Neural cell (in vitro differentiated cells): Measurements from ENCODE around the gene UNC5B. TPM values are rescaled to one million over a fixed set of nuclear protein-coding genes. Genes with fewer than 3 reads are reported as not detected.

Experiments used
- H2AFZ ChIP-seq: fragments of 200-600, 300-800 bp; sonication (generic), shearing (Covaris generic); 2 replicates; pipeline ENCODE4 v1.6.0; 2014; ENCODE audit warnings: low read depth, mild to moderate bottlenecking, antibody characterized with exemption, low read length, moderate library complexity
- H3F3A ChIP-seq: fragments of 200-600 bp; shearing (Covaris generic); 2 replicates; pipeline ENCODE4 v1.6.1; 2016; ENCODE audit warnings: mild to moderate bottlenecking, moderate library complexity, mixed read lengths, antibody characterized with exemption, low read length; ENCODE audit not compliant: insufficient read depth, poor library complexity, severe bottlenecking
- H3K27ac ChIP-seq: fragments of 200-600, 300-800 bp; sonication (generic), shearing (Covaris generic); 2 replicates; pipeline ENCODE4 v1.5.1; 2014; ENCODE audit warnings: mild to moderate bottlenecking, low read length, moderate library complexity
- H3K27me3 ChIP-seq: fragments of 300-800, 200-600 bp; sonication (generic), shearing (Covaris generic); 2 replicates; pipeline ENCODE4 v1.6.0; 2014; ENCODE audit warnings: mild to moderate bottlenecking, low read depth, low read length, moderate library complexity; ENCODE audit not compliant: insufficient read depth
- H3K36me3 ChIP-seq: fragments of 300-800, 200-600 bp; sonication (generic), shearing (Covaris generic); 2 replicates; pipeline ENCODE4 v1.5.1; 2014; ENCODE audit warnings: mild to moderate bottlenecking, antibody characterized with exemption, low read length, moderate library complexity; ENCODE audit not compliant: insufficient read depth
- H3K4me2 ChIP-seq: fragments of 300-800, 200-600 bp; sonication (generic), shearing (Covaris generic); 2 replicates; pipeline ENCODE4 v1.6.0; 2014; ENCODE audit warnings: mild to moderate bottlenecking, low read length
- H3K4me3 ChIP-seq: fragments of 300-800, 200-600 bp; sonication (generic), shearing (Covaris generic); 2 replicates; pipeline ENCODE4 v1.5.1; 2014; ENCODE audit warnings: mild to moderate bottlenecking, low read length, moderate library complexity
- H3K79me2 ChIP-seq: fragments of 200-600 bp; shearing (Covaris generic); replicated peaks from 2 replicates; pipeline ENCODE4 v1.6.0; 2014; ENCODE audit warnings: mild to moderate bottlenecking, low read length, moderate library complexity; ENCODE audit not compliant: insufficient read depth
- H3K9ac ChIP-seq: fragments of 300-800, 200-600 bp; sonication (generic), shearing (Covaris generic); 2 replicates; pipeline ENCODE4 v1.6.1; 2016; ENCODE audit warnings: mild to moderate bottlenecking, low read length, mixed read lengths
- H3K9me2 ChIP-seq: fragments of 200-600 bp; shearing (Covaris generic); 2 replicates; pipeline ENCODE4 v1.6.1; 2016; ENCODE audit warnings: mild to moderate bottlenecking, low read length, mixed read lengths; ENCODE audit not compliant: insufficient read depth
- H3K9me3 ChIP-seq: fragments of 200-600, 300-800 bp; sonication (generic), shearing (Covaris generic); 2 replicates; pipeline ENCODE4 v1.6.1; 2016; ENCODE audit warnings: mild to moderate bottlenecking, mixed run types, low read length, moderate library complexity, mixed read lengths
- H4K20me1 ChIP-seq: fragments of 200-600 bp; shearing (Covaris generic); 2 replicates; pipeline ENCODE4 v1.6.1; 2016; ENCODE audit warnings: mild to moderate bottlenecking, mixed run types; ENCODE audit not compliant: insufficient read depth
- EP300 ChIP-seq: fragments of 450-650 bp; conservative IDR thresholded peaks from 2 replicates; pipeline ENCODE4 v1.6.1; 2014; ENCODE audit warnings: antibody characterized with exemption, mild to moderate bottlenecking, moderate library complexity; ENCODE audit not compliant: poor library complexity, severe bottlenecking
- EZH2 ChIP-seq: fragments of 200-600, 300-800 bp; shearing (Covaris generic), sonication (generic); IDR thresholded peaks from 2 replicates; pipeline ENCODE4 v1.6.1; 2014; ENCODE audit warnings: antibody characterized with exemption, low read length, borderline replicate concordance, mild to moderate bottlenecking; ENCODE audit not compliant: insufficient read depth, poor library complexity, severe bottlenecking
- MXI1 ChIP-seq: fragments of 450-650 bp; conservative IDR thresholded peaks from 2 replicates; pipeline ENCODE4 v1.6.1; 2014; ENCODE audit warnings: antibody characterized with exemption, mild to moderate bottlenecking; ENCODE audit not compliant: poor library complexity, severe bottlenecking
- POLR2AphosphoS5 ChIP-seq: IDR thresholded peaks from 2 replicates; pipeline ENCODE4 v1.6.1; 2012
- RAD21 ChIP-seq: fragments of 450-650 bp; conservative IDR thresholded peaks from 2 replicates; pipeline ENCODE4 v1.6.1; 2014; ENCODE audit warnings: antibody characterized with exemption, mild to moderate bottlenecking, moderate library complexity
- SMC3 ChIP-seq: fragments of 450-650 bp; conservative IDR thresholded peaks from 2 replicates; pipeline ENCODE4 v1.6.1; 2014; ENCODE audit warnings: antibody characterized with exemption, mild to moderate bottlenecking, moderate library complexity; ENCODE audit not compliant: poor library complexity
- TAF1 ChIP-seq: IDR thresholded peaks from 2 replicates; pipeline ENCODE4 v1.6.1; 2012; ENCODE audit warnings: low read depth
- polyA plus RNA-seq: library from polyadenylated mRNA; depleted of rRNA; stranded (reverse); fragments of >200 nt; gene quantifications from 2 replicates; pipeline ENCODE4 v1.2.3, GENCODE V29; 2014
- TF ChIP-seq, protein P1 (sequence below): fragments of 450-650 bp; IDR thresholded peaks from 2 replicates; pipeline ENCODE4 v1.5.1; 2014; ENCODE audit warnings: antibody characterized with exemption, mild to moderate bottlenecking, moderate library complexity; ENCODE audit not compliant: poor library complexity, severe bottlenecking
- TF ChIP-seq, protein P2 (sequence below): IDR thresholded peaks from 2 replicates; pipeline ENCODE4 v1.6.1; 2012; ENCODE audit warnings: borderline replicate concordance

The UNC5B gene
- polyA plus RNA-seq, 1 donor from 2014 or later = 2.0 TPM

- TF ChIP-seq, protein P1, sequence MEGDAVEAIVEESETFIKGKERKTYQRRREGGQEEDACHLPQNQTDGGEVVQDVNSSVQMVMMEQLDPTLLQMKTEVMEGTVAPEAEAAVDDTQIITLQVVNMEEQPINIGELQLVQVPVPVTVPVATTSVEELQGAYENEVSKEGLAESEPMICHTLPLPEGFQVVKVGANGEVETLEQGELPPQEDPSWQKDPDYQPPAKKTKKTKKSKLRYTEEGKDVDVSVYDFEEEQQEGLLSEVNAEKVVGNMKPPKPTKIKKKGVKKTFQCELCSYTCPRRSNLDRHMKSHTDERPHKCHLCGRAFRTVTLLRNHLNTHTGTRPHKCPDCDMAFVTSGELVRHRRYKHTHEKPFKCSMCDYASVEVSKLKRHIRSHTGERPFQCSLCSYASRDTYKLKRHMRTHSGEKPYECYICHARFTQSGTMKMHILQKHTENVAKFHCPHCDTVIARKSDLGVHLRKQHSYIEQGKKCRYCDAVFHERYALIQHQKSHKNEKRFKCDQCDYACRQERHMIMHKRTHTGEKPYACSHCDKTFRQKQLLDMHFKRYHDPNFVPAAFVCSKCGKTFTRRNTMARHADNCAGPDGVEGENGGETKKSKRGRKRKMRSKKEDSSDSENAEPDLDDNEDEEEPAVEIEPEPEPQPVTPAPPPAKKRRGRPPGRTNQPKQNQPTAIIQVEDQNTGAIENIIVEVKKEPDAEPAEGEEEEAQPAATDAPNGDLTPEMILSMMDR = no peak
- TF ChIP-seq POLR2AphosphoS5 (no peak), EP300 (no peak), TAF1 (no peak), MXI1 (no peak), EZH2 (no peak), RAD21 (no peak), SMC3 (no peak)
- TF ChIP-seq, protein P2, sequence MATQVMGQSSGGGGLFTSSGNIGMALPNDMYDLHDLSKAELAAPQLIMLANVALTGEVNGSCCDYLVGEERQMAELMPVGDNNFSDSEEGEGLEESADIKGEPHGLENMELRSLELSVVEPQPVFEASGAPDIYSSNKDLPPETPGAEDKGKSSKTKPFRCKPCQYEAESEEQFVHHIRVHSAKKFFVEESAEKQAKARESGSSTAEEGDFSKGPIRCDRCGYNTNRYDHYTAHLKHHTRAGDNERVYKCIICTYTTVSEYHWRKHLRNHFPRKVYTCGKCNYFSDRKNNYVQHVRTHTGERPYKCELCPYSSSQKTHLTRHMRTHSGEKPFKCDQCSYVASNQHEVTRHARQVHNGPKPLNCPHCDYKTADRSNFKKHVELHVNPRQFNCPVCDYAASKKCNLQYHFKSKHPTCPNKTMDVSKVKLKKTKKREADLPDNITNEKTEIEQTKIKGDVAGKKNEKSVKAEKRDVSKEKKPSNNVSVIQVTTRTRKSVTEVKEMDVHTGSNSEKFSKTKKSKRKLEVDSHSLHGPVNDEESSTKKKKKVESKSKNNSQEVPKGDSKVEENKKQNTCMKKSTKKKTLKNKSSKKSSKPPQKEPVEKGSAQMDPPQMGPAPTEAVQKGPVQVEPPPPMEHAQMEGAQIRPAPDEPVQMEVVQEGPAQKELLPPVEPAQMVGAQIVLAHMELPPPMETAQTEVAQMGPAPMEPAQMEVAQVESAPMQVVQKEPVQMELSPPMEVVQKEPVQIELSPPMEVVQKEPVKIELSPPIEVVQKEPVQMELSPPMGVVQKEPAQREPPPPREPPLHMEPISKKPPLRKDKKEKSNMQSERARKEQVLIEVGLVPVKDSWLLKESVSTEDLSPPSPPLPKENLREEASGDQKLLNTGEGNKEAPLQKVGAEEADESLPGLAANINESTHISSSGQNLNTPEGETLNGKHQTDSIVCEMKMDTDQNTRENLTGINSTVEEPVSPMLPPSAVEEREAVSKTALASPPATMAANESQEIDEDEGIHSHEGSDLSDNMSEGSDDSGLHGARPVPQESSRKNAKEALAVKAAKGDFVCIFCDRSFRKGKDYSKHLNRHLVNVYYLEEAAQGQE = no peak
- H3K27ac ChIP-seq = no peak overlapping the region
- H3K36me3 ChIP-seq = no peaks in the 10 kb centered on the region
- H3K9me3 ChIP-seq = no peaks in the 10 kb centered on the region
- H3K79me2 ChIP-seq = no peaks in the 10 kb centered on the region
- no peaks in the 10 kb centered on the region for H3F3A ChIP-seq
- H2AFZ ChIP-seq = no peak overlapping the region
- no peak overlapping the region for H3K4me2 ChIP-seq
- H3K4me3 ChIP-seq = no peak overlapping the region
- H3K27me3 ChIP-seq = no peaks in the 10 kb centered on the region
- no peak overlapping the region for H3K9ac ChIP-seq
- H4K20me1 ChIP-seq = no peaks in the 10 kb centered on the region
- no peaks in the 10 kb centered on the region for H3K9me2 ChIP-seq
Measured at GRCh38 chr10:71203124-71203523, 9.2 kb upstream of the UNC5B start.

DNA sequence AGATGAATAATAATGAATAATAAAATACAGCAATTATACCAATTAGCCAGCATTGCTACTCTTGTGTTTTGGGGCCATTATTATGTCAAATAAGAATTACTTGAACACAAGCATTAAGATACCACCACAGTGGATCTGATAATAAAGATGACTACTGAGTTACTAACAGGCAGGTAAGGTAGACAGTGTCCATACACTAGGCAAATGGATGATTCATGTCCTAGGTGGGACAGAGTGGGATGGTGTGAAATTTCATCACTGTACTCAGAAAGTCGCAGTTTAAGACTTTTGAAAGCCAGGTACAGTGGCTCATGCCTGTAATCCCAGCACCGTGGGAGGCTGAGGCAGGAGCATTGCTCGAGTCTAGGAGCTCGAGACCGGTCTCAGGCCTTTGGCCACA, 8.7 kb upstream of the UNC5B start:
- no peak for TF ChIP-seq POLR2AphosphoS5
- TF ChIP-seq EP300 = no peak
- TF ChIP-seq SMC3 = no peak
- H4K20me1 ChIP-seq = no peaks in the 10 kb centered on the region
- no peak overlapping the region for H2AFZ ChIP-seq
- H3K9me2 ChIP-seq = no peaks in the 10 kb centered on the region
- no peak overlapping the region for H3K27ac ChIP-seq
- no peaks in the 10 kb centered on the region for H3K36me3 ChIP-seq
- H3K79me2 ChIP-seq = no peaks in the 10 kb centered on the region
- H3K9ac ChIP-seq = no peak overlapping the region
- no peak overlapping the region for H3K4me2 ChIP-seq
- H3K9me3 ChIP-seq = no peaks in the 10 kb centered on the region
- no peaks in the 10 kb centered on the region for H3K27me3 ChIP-seq
- no peak overlapping the region for H3K4me3 ChIP-seq
- H3F3A ChIP-seq = no peaks in the 10 kb centered on the region

DNA sequence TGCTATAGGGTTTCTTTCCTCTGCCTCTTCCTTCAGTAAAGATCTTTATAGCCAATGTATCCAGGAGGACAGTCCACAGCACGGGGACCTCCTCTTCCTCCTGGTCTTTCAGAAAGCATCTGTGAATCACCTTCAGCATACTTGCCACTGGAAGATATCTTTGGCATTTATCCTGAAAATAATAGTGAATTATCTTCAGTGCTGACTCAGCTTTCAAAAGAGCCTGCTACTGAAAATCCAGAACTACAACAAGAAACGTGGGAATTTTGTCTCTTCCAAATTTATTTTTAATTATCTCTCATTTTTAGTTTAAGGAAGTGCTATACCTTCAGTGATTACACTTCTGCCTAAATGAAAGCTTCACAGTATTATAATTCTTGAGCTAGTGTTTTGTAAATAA, 7.6 kb upstream of the UNC5B start:
- Histone ChIP-seq H3K27ac (no peak overlapping the region), H3K9me2 (no peaks in the 10 kb centered on the region), H3F3A (no peaks in the 10 kb centered on the region), H3K4me3 (no peak overlapping the region), H3K9ac (no peak overlapping the region), H4K20me1 (no peaks in the 10 kb centered on the region), H3K27me3 (peaks cover 5% of the 10 kb centered on the region), H3K9me3 (no peaks in the 10 kb centered on the region), H3K4me2 (no peak overlapping the region), H3K79me2 (no peaks in the 10 kb centered on the region), H2AFZ (no peak overlapping the region), H3K36me3 (no peaks in the 10 kb centered on the region)
- no peak for TF ChIP-seq POLR2AphosphoS5
- no peak for TF ChIP-seq EZH2
- no peak for TF ChIP-seq TAF1
- TF ChIP-seq SMC3 = no peak
- TF ChIP-seq, protein P1 = no peak
- TF ChIP-seq, protein P2 = no peak
- TF ChIP-seq EP300 = no peak
- no peak for TF ChIP-seq RAD21
- TF ChIP-seq MXI1 = no peak
